ENCODE results near the gene MACIR. TPM values are rescaled to one million over a fixed set of nuclear protein-coding genes. Genes with fewer than 3 reads are reported as not detected.

MACIR gene
- total and polyA plus RNA-seq, 9 of the 15 experiments (the other 6 are each of a cell fraction or from before 2014, with no cell fraction given): 1.4 to 11.6 (median 9.4) TPM

DNA sequence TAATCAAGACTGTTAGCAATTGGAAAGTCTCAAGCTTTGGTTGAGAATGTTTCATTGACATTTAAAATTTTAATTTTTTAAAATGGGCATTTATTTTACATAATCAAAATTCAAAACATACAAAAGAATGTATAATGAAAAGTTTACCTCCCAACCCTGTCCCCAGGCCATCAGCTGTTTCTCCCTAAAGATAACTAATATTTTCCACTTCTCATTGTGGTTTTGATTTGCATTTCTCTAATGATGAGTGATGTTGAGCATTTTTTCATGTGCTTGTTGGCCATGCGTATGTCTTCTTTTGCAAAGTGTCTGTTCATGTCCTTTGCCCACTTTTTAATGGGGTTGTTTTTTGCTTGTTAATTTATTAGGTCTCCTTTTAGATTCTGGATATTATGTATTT is 11.4 kb upstream of the MACIR start:
- ChIA-PET CTCF (ENCODE audit: low intra/inter-chr PET ratio) (no interaction called here), POLR2A (no interaction called here)
- peaks cover 0 to 6% of the 10 kb centered on the region in 2 experiments; a peak in 2 of 5 replicates for H3K27me3 ChIP-seq (ENCODE audit: control insufficient read depth in 2 of 2, insufficient read depth in 2 of 2, low read length in 2 of 2)
- H3K79me2 ChIP-seq (ENCODE audit: control insufficient read depth, insufficient read depth, low read length): no peaks in the 10 kb centered on the region
- intact Hi-C loops (cut with micrococcal nuclease) (loop anchor here (5.0 kb wide), 1 partner anchor 230 kb away; no protein-coding TSS in a partner anchor), in situ Hi-C loops (cut with MboI) (no loop called here)
- no TSS peak for BruUV-seq (replicated peaks)
- H3K9me1 ChIP-seq (ENCODE audit: control insufficient read depth, insufficient read depth, low read length): no peaks in the 10 kb centered on the region
- H3K4me3 ChIP-seq: no peak overlapping the region
- H2AFZ ChIP-seq (ENCODE audit: low read depth, low read length): no peak overlapping the region
- FAIRE-seq (no peak), ATAC-seq (no peak), DNase-seq (ENCODE audit: extremely low read depth in 1 of 4, low spot score in 3 of 4) (no peak)
- no peaks in the 10 kb centered on the region for H4K20me1 ChIP-seq (replicated peaks; ENCODE audit: control insufficient read depth, insufficient read depth, low read length)
- no peaks in the 10 kb centered on the region for H3K36me3 ChIP-seq (ENCODE audit: control insufficient read depth, insufficient read depth, low read length)
- no peak overlapping the region for H3K4me2 ChIP-seq (ENCODE audit: insufficient read depth, low read length)
- no peaks in the 10 kb centered on the region for H3K9me3 ChIP-seq (replicated peaks; ENCODE audit: control insufficient read depth, insufficient read depth, low read depth, low read length)
- no peak overlapping the region for H3K27ac ChIP-seq (ENCODE audit: extremely low read depth, low read depth, low read length)
- no peaks in the 10 kb centered on the region for H3K4me1 ChIP-seq (replicated peaks in 1 of 2; ENCODE audit: control insufficient read depth in 2 of 2, insufficient read depth in 2 of 2, low read length in 2 of 2)
- WGBS (ENCODE audit: insufficient coverage, low coverage, missing lambda C conversion rate): 20% methylated on average over 1 of the region's 1 CpG
- H3K9ac ChIP-seq (ENCODE audit: insufficient read depth in 1 of 2, low read depth in 2 of 2, low read length in 2 of 2): no peak overlapping the region
- TF ChIP-seq ZC3H8 (IDR thresholded peaks at IDR 0.05) (no peak), SIN3A (IDR thresholded peaks at IDR 0.05; ENCODE audit: borderline replicate concordance in 2 of 2, control insufficient read depth in 1 of 2, low read depth in 2 of 2, low read length in 2 of 2) (no peak), MXI1 (IDR thresholded peaks at IDR 0.05; ENCODE audit: low read depth, low read length) (no peak), JUND (IDR thresholded peaks at IDR 0.05; ENCODE audit: borderline replicate concordance, low read depth, low read length) (no peak), JUND (tag; IDR thresholded peaks at IDR 0.05; ENCODE audit: borderline replicate concordance, low read depth, low read length) (no peak), ZNF175 (CRISPR knock-in tag; IDR thresholded peaks at IDR 0.05; ENCODE audit: low read depth) (no peak)

DNA sequence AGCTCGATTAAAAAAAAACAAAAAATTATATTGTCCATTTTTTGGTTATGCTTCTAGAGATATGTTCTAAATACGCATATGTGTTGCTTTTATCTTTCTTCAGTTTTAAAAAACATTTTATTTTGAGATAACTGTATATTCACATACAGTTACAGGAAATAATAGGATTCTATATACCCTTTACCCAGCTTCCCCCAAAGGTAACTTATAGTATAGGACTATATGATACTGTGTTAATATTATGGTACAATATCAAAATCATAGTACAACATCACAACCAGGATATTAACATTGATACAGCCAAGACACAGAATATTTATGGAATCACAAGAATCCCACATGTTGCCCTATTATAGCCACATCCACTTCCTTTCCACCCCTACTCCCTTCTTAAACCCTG is 9.5 kb upstream of the MACIR start:
- Histone ChIP-seq H3K9me1 (ENCODE audit: control insufficient read depth, insufficient read depth, low read length) (no peaks in the 10 kb centered on the region), H3K27ac (ENCODE audit: extremely low read depth, low read depth, low read length) (no peak overlapping the region), H4K20me1 (replicated peaks; ENCODE audit: control insufficient read depth, insufficient read depth, low read length) (no peaks in the 10 kb centered on the region), H3K9ac (ENCODE audit: insufficient read depth in 1 of 2, low read depth in 2 of 2, low read length in 2 of 2) (no peak overlapping the region), H3K4me1 (replicated peaks in 1 of 2; ENCODE audit: control insufficient read depth in 2 of 2, insufficient read depth in 2 of 2, low read length in 2 of 2) (no peaks in the 10 kb centered on the region), H2AFZ (ENCODE audit: low read depth, low read length) (no peak overlapping the region), H3K4me3 (no peak overlapping the region), H3K79me2 (ENCODE audit: control insufficient read depth, insufficient read depth, low read length) (no peaks in the 10 kb centered on the region), H3K9me3 (replicated peaks; ENCODE audit: control insufficient read depth, insufficient read depth, low read depth, low read length) (no peaks in the 10 kb centered on the region), H3K4me2 (ENCODE audit: insufficient read depth, low read length) (no peak overlapping the region), H3K36me3 (ENCODE audit: control insufficient read depth, insufficient read depth, low read length) (no peaks in the 10 kb centered on the region), H3K27me3 (ENCODE audit: control insufficient read depth in 2 of 2, insufficient read depth in 2 of 2, low read length in 2 of 2) (peaks cover 0 to 6% of the 10 kb centered on the region in 2 experiments; a peak in 3 of 5 replicates)
- intact Hi-C loops (cut with micrococcal nuclease): loop anchor here (5.0 kb wide), 1 partner anchor 228 kb away; no protein-coding TSS in a partner anchor
- POLR2A ChIA-PET: no interaction called here
- BruUV-seq (replicated peaks): no TSS peak
- no peak for ATAC-seq
- WGBS (ENCODE audit: insufficient coverage, low coverage, missing lambda C conversion rate): 2% methylated on average over 2 of the region's 2 CpGs
- CTCF ChIA-PET (ENCODE audit: low intra/inter-chr PET ratio): no interaction called here
- no peak for FAIRE-seq
- in situ Hi-C loops (cut with MboI): no loop called here
- no peak for DNase-seq (ENCODE audit: extremely low read depth in 1 of 4, low spot score in 3 of 4)
- TF ChIP-seq ZNF143 (CRISPR knock-in tag; IDR thresholded peaks at IDR 0.05) (no peak), MCM5 (IDR thresholded peaks at IDR 0.05; ENCODE audit: low read depth) (no peak), ZNF830 (CRISPR knock-in tag; IDR thresholded peaks at IDR 0.05) (no peak)
- TF ChIP-seq, protein P1, sequence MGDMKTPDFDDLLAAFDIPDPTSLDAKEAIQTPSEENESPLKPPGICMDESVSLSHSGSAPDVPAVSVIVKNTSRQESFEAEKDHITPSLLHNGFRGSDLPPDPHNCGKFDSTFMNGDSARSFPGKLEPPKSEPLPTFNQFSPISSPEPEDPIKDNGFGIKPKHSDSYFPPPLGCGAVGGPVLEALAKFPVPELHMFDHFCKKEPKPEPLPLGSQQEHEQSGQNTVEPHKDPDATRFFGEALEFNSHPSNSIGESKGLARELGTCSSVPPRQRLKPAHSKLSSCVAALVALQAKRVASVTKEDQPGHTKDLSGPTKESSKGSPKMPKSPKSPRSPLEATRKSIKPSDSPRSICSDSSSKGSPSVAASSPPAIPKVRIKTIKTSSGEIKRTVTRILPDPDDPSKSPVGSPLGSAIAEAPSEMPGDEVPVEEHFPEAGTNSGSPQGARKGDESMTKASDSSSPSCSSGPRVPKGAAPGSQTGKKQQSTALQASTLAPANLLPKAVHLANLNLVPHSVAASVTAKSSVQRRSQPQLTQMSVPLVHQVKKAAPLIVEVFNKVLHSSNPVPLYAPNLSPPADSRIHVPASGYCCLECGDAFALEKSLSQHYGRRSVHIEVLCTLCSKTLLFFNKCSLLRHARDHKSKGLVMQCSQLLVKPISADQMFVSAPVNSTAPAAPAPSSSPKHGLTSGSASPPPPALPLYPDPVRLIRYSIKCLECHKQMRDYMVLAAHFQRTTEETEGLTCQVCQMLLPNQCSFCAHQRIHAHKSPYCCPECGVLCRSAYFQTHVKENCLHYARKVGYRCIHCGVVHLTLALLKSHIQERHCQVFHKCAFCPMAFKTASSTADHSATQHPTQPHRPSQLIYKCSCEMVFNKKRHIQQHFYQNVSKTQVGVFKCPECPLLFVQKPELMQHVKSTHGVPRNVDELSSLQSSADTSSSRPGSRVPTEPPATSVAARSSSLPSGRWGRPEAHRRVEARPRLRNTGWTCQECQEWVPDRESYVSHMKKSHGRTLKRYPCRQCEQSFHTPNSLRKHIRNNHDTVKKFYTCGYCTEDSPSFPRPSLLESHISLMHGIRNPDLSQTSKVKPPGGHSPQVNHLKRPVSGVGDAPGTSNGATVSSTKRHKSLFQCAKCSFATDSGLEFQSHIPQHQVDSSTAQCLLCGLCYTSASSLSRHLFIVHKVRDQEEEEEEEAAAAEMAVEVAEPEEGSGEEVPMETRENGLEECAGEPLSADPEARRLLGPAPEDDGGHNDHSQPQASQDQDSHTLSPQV (IDR thresholded peaks at IDR 0.05): no peak
- TF ChIP-seq, protein P2, sequence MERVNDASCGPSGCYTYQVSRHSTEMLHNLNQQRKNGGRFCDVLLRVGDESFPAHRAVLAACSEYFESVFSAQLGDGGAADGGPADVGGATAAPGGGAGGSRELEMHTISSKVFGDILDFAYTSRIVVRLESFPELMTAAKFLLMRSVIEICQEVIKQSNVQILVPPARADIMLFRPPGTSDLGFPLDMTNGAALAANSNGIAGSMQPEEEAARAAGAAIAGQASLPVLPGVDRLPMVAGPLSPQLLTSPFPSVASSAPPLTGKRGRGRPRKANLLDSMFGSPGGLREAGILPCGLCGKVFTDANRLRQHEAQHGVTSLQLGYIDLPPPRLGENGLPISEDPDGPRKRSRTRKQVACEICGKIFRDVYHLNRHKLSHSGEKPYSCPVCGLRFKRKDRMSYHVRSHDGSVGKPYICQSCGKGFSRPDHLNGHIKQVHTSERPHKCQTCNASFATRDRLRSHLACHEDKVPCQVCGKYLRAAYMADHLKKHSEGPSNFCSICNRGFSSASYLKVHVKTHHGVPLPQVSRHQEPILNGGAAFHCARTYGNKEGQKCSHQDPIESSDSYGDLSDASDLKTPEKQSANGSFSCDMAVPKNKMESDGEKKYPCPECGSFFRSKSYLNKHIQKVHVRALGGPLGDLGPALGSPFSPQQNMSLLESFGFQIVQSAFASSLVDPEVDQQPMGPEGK (CRISPR knock-in tag; IDR thresholded peaks at IDR 0.05; ENCODE audit: borderline replicate concordance): no peak
